HepG2 (cell line): Measurements from ENCODE around the gene FAM228A. TPM values are rescaled to one million over a fixed set of nuclear protein-coding genes. Genes with fewer than 3 reads are reported as not detected.

ENCODE experiments used
- ATAC-seq: fragments of 200-7000 bp; cut with Tn5 transposase; 3 replicates; pipeline ENCODE4 v1.9.1; 2020; ENCODE audit warnings: mild to moderate bottlenecking, moderate library complexity
- BruUV-seq: library from RNA; stranded (reverse); fragments of 400-500 nt; replicated peaks from 2 replicates; lab custom pipeline; 2021; lab: Mats Ljungman, UMichigan
- CTCF ChIA-PET: fragments of 300-600 bp; formaldehyde crosslinking; extraction: SDS; loops from one replicate; lab custom pipeline; 2021; ENCODE audit warnings: low total read pairs, inconsistent platforms, low intra/inter-chr PET ratio; lab: Yijun Ruan, JAX
- POLR2A ChIA-PET: fragments of 350-600 bp; sonication (Branson Sonifier 250); formaldehyde crosslinking; loops from one replicate; lab custom pipeline; 2020; ENCODE audit warnings: antibody characterized with exemption, inconsistent platforms; lab: Yijun Ruan, JAX
- DNase-seq: peaks from one replicate; pipeline ENCODE4 v3.0.0-alpha.2; 2015; ENCODE audit warnings: low spot score
- FAIRE-seq: peaks from 3 replicates; lab custom pipeline; 2011; peaks lifted over from hg19 to GRCh38; lab: Jason Lieb, UNC
- H2AFZ ChIP-seq: one replicate; pipeline ENCODE4 v1.6.1; 2011; ENCODE audit warnings: low read length, inconsistent platforms
- H3K27ac ChIP-seq: fragments of 300-600 bp; 3 replicates; pipeline ENCODE4 v1.8.0; 2011; ENCODE audit warnings: mixed run types, mild to moderate bottlenecking, mixed read lengths, low read length, inconsistent platforms; ENCODE audit not compliant: insufficient read depth; ENCODE audit errors: extremely low read length
- H3K27me3 ChIP-seq, 2 experiments: fragments of 200-600 bp in 1 of 2; 2 replicates in 1 of 2; 3 replicates in 1 of 2; pipeline versions ENCODE4 v1.6.0 to v1.8.0; 2011; ENCODE audit warnings: low read length in 2 of 2, mild to moderate bottlenecking in 2 of 2, moderate library complexity in 2 of 2, inconsistent platforms in 1 of 2; ENCODE audit not compliant: insufficient read depth in 2 of 2, control insufficient read depth in 1 of 2
- H3K36me3 ChIP-seq, 2 experiments: fragments of 200-600 bp in 1 of 2; replicated peaks in 1 of 2; 2 replicates in 1 of 2; 3 replicates in 1 of 2; pipeline versions ENCODE4 v1.5.1 to v1.8.0; 2011; ENCODE audit warnings: low read length in 2 of 2, inconsistent platforms in 1 of 2; ENCODE audit not compliant: insufficient read depth in 2 of 2, control insufficient read depth in 1 of 2
- H3K4me1 ChIP-seq: 2 replicates; pipeline ENCODE4 v1.5.1; 2012; ENCODE audit warnings: low read length, inconsistent platforms; ENCODE audit not compliant: insufficient read depth
- H3K4me2 ChIP-seq: 2 replicates; pipeline ENCODE4 v1.6.0; 2011; ENCODE audit warnings: low read depth, low read length, inconsistent platforms
- H3K4me3 ChIP-seq, 3 experiments: fragments of 200-600 bp in 1 of 3; sonication (generic), shearing (Covaris generic) in 1 of 3; replicated peaks in 1 of 3; 2 replicates each; pipeline ENCODE4 v1.5.1; 2011 to 2016; ENCODE audit warnings: low read length in 3 of 3, inconsistent platforms in 2 of 3, low read depth in 2 of 3, mild to moderate bottlenecking in 2 of 3, control low read depth in 1 of 3, mixed read lengths in 1 of 3; ENCODE audit not compliant: insufficient read depth in 1 of 3
- H3K79me2 ChIP-seq: one replicate; pipeline ENCODE4 v1.6.1; 2011; ENCODE audit warnings: low read length, inconsistent platforms; ENCODE audit not compliant: insufficient read depth
- H3K9ac ChIP-seq: 2 replicates; pipeline ENCODE4 v1.6.0; 2011; ENCODE audit warnings: mild to moderate bottlenecking, low read depth, low read length, inconsistent platforms; ENCODE audit not compliant: insufficient read depth
- H3K9me3 ChIP-seq: 2 replicates; pipeline ENCODE4 v1.5.1; 2012; ENCODE audit warnings: mild to moderate bottlenecking, low read length
- H4K20me1 ChIP-seq: 2 replicates; pipeline ENCODE4 v1.6.0; 2011; ENCODE audit warnings: inconsistent platforms, mild to moderate bottlenecking, low read length, moderate library complexity; ENCODE audit not compliant: insufficient read depth
- CBFB ChIP-seq: sonication (generic); formaldehyde crosslinking; IDR thresholded peaks from 2 replicates; pipeline ENCODE4 v1.4.0; 2020; ENCODE audit warnings: missing genetic modification reagents
- CSRNP1 ChIP-seq: sonication (generic); formaldehyde crosslinking; IDR thresholded peaks from 2 replicates; pipeline ENCODE4 v1.8.1; 2023; ENCODE audit warnings: mild to moderate bottlenecking, missing genetic modification reagents
- CSRNP2 ChIP-seq: sonication (generic); formaldehyde crosslinking; conservative IDR thresholded peaks from 2 replicates; pipeline ENCODE4 v1.8.0; 2022; ENCODE audit warnings: low read depth, missing genetic modification reagents
- DMAP1 ChIP-seq: IDR thresholded peaks from 2 replicates; pipeline ENCODE4 v1.6.1; 2016
- DMTF1 ChIP-seq: sonication (generic); formaldehyde crosslinking; IDR thresholded peaks from 2 replicates; pipeline ENCODE4 v1.4.0; 2020; ENCODE audit warnings: mild to moderate bottlenecking, missing genetic modification reagents
- FOXA3 ChIP-seq: IDR thresholded peaks from 2 replicates; pipeline ENCODE4 v1.6.1; 2016; ENCODE audit warnings: missing genetic modification reagents, missing compliant biosample characterization
- GMEB2 ChIP-seq: IDR thresholded peaks from 2 replicates; pipeline ENCODE4 v1.6.1; 2016; ENCODE audit warnings: missing biosample characterization, missing genetic modification reagents, low read depth
- KDM6A ChIP-seq: IDR thresholded peaks from 2 replicates; pipeline ENCODE4 v1.6.1; 2016; ENCODE audit warnings: low read depth
- KMT2A ChIP-seq: sonication (generic); formaldehyde crosslinking; IDR thresholded peaks from 2 replicates; pipeline ENCODE4 v1.4.0; 2020; ENCODE audit warnings: missing genetic modification reagents
- MAX ChIP-seq: IDR thresholded peaks from 2 replicates; pipeline ENCODE4 v1.6.1; 2012; ENCODE audit warnings: inconsistent platforms
- MIER3 ChIP-seq: IDR thresholded peaks from 2 replicates; pipeline ENCODE4 v1.6.1; 2016; ENCODE audit warnings: missing compliant biosample characterization, borderline replicate concordance
- REXO4 ChIP-seq: sonication (generic); formaldehyde crosslinking; IDR thresholded peaks from 2 replicates; pipeline ENCODE4 v1.8.0; 2022; ENCODE audit warnings: missing genetic modification reagents, mild to moderate bottlenecking, borderline replicate concordance
- ZBTB42 ChIP-seq: sonication (generic); formaldehyde crosslinking; IDR thresholded peaks from 2 replicates; pipeline ENCODE4 v1.5.0; 2020; ENCODE audit warnings: mild to moderate bottlenecking, missing genetic modification reagents
- ZNF296 ChIP-seq: sonication (generic); formaldehyde crosslinking; conservative IDR thresholded peaks from 2 replicates; pipeline ENCODE4 v1.5.0; 2020; ENCODE audit warnings: mild to moderate bottlenecking, missing genetic modification reagents
- ZNF614 ChIP-seq: IDR thresholded peaks from 2 replicates; pipeline ENCODE4 v1.6.1; 2018; ENCODE audit warnings: missing biosample characterization, missing genetic modification reagents, inconsistent platforms, borderline replicate concordance
- ZNF720 ChIP-seq: sonication (generic); formaldehyde crosslinking; IDR thresholded peaks from 2 replicates; pipeline ENCODE4 v1.4.0; 2020; ENCODE audit warnings: missing genetic modification reagents
- WGBS: methylation state at CpG from one replicate; pipeline ENCODE4 v1.1.6; 2017; ENCODE audit warnings: low lambda C conversion rate; 5-methylcytosine and 5-hydroxymethylcytosine counted together
- in situ Hi-C: cut with HindIII; loops from 2 replicates; pipeline ENCODE4 v1.10.0; 2017; ENCODE audit warnings: low pct_unique_long_range_greater_than_20kb; ENCODE audit not compliant: extremely low pct_ligation_motif_present
- intact Hi-C: fragments of 100-400 bp; cut with micrococcal nuclease; formaldehyde crosslinking; loops from one replicate; pipeline ENCODE4 v1.10.0; 2022; ENCODE audit not compliant: unreplicated experiment
- polyA plus RNA-seq, 8 experiments: library from polyadenylated mRNA; depleted of rRNA in 3 of 8; stranded (reverse) in 7 of 8; unstranded in 1 of 8; fragments of >200 nt; fragmentation: Illumina TruSeq in 4 of 8; extraction: Trizol in 4 of 8; gene quantifications; 2 replicates each; pipeline versions ENCODE4 v1.2.1 to v1.2.3, GENCODE V29; 2011 to 2016; ENCODE audit warnings: low read depth in 4 of 8, missing spikeins in 1 of 8, mixed read lengths in 1 of 8; ENCODE audit not compliant: insufficient read depth in 1 of 8
- total RNA-seq, 5 experiments: library from RNA; depleted of rRNA; stranded (reverse); fragments of >200 nt; fragmentation: Illumina TruSeq; extraction: Trizol; gene quantifications; 2 replicates each; pipeline ENCODE4 v1.2.3, GENCODE V29; 2016; ENCODE audit warnings: low read depth in 1 of 5

Gene FAM228A
- total and polyA plus RNA-seq, 2 of the 13 experiments (the other 11 are each of a cell fraction or from before 2014, with no cell fraction given), result not detected

DNA sequence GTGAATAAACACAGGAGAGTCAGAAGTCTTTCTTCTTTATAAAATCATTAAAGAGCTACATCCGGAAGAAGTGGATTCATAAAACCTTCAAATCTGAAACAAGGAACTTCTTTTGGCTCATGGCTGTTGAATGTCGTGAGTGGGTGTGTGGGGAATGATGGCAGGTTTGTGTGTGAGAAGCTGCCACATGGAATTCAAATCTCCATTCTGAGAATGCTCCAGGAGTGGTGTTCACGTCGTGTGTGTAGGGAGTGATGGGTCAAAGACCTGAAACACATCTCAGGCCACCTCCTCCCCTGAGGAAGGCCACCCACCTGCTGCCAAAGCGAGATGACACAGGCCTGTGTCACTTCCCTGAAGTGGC is 28.9 kb downstream of the FAM228A start:
- intact Hi-C loops (no loop called here), in situ Hi-C loops (no loop called here)
- H4K20me1 ChIP-seq, result no peaks in the 10 kb centered on the region
- no peak overlapping the region for H3K4me2 ChIP-seq
- peaks cover 0 to 3% of the 10 kb centered on the region in 2 experiments; a peak in 3 of 5 replicates for H3K36me3 ChIP-seq
- WGBS, result 87% methylated on average over 5 of the region's 5 CpGs
- no peak overlapping the region for H3K27ac ChIP-seq
- ATAC-seq, result no peak
- H3K9ac ChIP-seq, result no peak overlapping the region
- CTCF ChIA-PET, result no interaction called here
- DNase-seq, result no peak
- no peaks in the 10 kb centered on the region for H3K4me1 ChIP-seq
- POLR2A ChIA-PET, result no interaction called here
- H3K9me3 ChIP-seq, result no peaks in the 10 kb centered on the region
- no peak overlapping the region for H2AFZ ChIP-seq
- no peak overlapping the region for H3K4me3 ChIP-seq
- H3K79me2 ChIP-seq, result no peaks in the 10 kb centered on the region
- FAIRE-seq, result no peak
- no peaks in the 10 kb centered on the region for H3K27me3 ChIP-seq
- BruUV-seq, result no TSS peak
- TF ChIP-seq CSRNP2 (CRISPR knock-in tag) (no peak), CSRNP1 (no peak), ZNF720 (CRISPR knock-in tag) (no peak), GMEB2 (CRISPR knock-in tag) (no peak), CBFB (CRISPR knock-in tag) (no peak), FOXA3 (no peak), ZNF614 (no peak), MIER3 (CRISPR knock-in tag) (no peak), KDM6A (CRISPR knock-in tag) (no peak), REXO4 (no peak), DMTF1 (no peak), DMAP1 (CRISPR knock-in tag) (no peak), ZBTB42 (no peak), ZNF296 (no peak), KMT2A (CRISPR knock-in tag) (no peak), MAX (no peak)
